GM10847 (cell line): ENCODE results near the gene SPOCK3.

Experiments used
- POLR2A ChIP-seq: IDR thresholded peaks from 2 replicates; pipeline ENCODE4 v1.6.1; 2011; ENCODE audit not compliant: insufficient read length; ENCODE audit errors: extremely low read depth

SPOCK3 gene

GRCh38 chr4:167234316-167234881 lies at the start of gene SPOCK3:
Gene SPOCK3, minus strand, starts transcription at chr4:167234494.
- TF ChIP-seq POLR2A, result no peak

GRCh38 chr4:167282171-167282864 lies 48.0 kb upstream of the SPOCK3 start:
- TF ChIP-seq POLR2A, result no peak

GRCh38 chr4:167274351-167274750 lies 40.1 kb upstream of the SPOCK3 start:
- no peak for TF ChIP-seq POLR2A

GRCh38 chr4:167265231-167265630 lies 30.9 kb upstream of the SPOCK3 start:
- no peak for TF ChIP-seq POLR2A

- TF ChIP-seq POLR2A, result no peak
These were observed 14.0 kb upstream of the SPOCK3 start for GRCh38 chr4:167248271-167248670.

- TF ChIP-seq POLR2A, result no peak
These were observed 5.3 kb upstream of the SPOCK3 start for GRCh38 chr4:167239627-167240026.

GRCh38 chr4:167238226-167238625 lies 3.9 kb upstream of the SPOCK3 start:
- TF ChIP-seq POLR2A, result no peak

GRCh38 chr4:167233685-167234315 lies 494 bp downstream of the SPOCK3 start:
- no peak for TF ChIP-seq POLR2A

- TF ChIP-seq POLR2A, result no peak
These were observed 1.2 kb downstream of the SPOCK3 start for GRCh38 chr4:167232805-167233684.

- TF ChIP-seq POLR2A, result no peak
These were observed 3.5 kb downstream of the SPOCK3 start for GRCh38 chr4:167230744-167231143.

- TF ChIP-seq POLR2A, result no peak
These were observed 12.2 kb downstream of the SPOCK3 start for GRCh38 chr4:167222099-167222498.

- TF ChIP-seq POLR2A, result no peak
These were observed 13.2 kb downstream of the SPOCK3 start for GRCh38 chr4:167221084-167221483.

GRCh38 chr4:167218022-167218608 lies 16.2 kb downstream of the SPOCK3 start:
- TF ChIP-seq POLR2A, result no peak

GRCh38 chr4:167216783-167217182 lies 17.5 kb downstream of the SPOCK3 start:
- TF ChIP-seq POLR2A, result no peak

- no peak for TF ChIP-seq POLR2A
These were observed 24.1 kb downstream of the SPOCK3 start for GRCh38 chr4:167210166-167210565.

- no peak for TF ChIP-seq POLR2A
These were observed 37.8 kb downstream of the SPOCK3 start for GRCh38 chr4:167196344-167197012.
